Choroid plexus epithelial cell (primary cell): Measurements from ENCODE around the gene GFM2.

Source experiments
- DNase-seq: peaks from one replicate; pipeline ENCODE4 v3.0.0-alpha.2; 2010; ENCODE audit warnings: low read depth
- H3K4me3 ChIP-seq: 2 replicates; pipeline ENCODE4 v1.5.1; 2011; ENCODE audit warnings: low read depth, mild to moderate bottlenecking, control low read depth, low read length, moderate library complexity
- CTCF ChIP-seq: conservative IDR thresholded peaks from 2 replicates; pipeline ENCODE4 v1.5.1; 2011; ENCODE audit warnings: low read depth, mild to moderate bottlenecking, control low read depth, inconsistent platforms, low read length, moderate library complexity

Gene GFM2

GRCh38 chr5:74787424-74787823 is 20.5 kb upstream of the GFM2 start:
- H3K4me3 ChIP-seq, result no peak overlapping the region
- no peak for TF ChIP-seq CTCF
- DNase-seq, result no peak

- H3K4me3 ChIP-seq, result no peak overlapping the region
- no peak for TF ChIP-seq CTCF
- no peak for DNase-seq
Observed at GRCh38 chr5:74786851-74787250, 19.9 kb upstream of the GFM2 start.

GRCh38 chr5:74778609-74779008 is 11.7 kb upstream of the GFM2 start:
- no peak for DNase-seq
- no peak overlapping the region for H3K4me3 ChIP-seq
- TF ChIP-seq CTCF, result no peak

GRCh38 chr5:74772359-74772758 is 5.4 kb upstream of the GFM2 start:
- DNase-seq, result peak; percentile 7
- no peak overlapping the region for H3K4me3 ChIP-seq
- no peak for TF ChIP-seq CTCF

- no peak for TF ChIP-seq CTCF
- DNase-seq, result peak; percentile 69
- peak overlapping the region; percentile 98 for H3K4me3 ChIP-seq
Observed at GRCh38 chr5:74767579-74767913, 629 bp upstream of the GFM2 start.

- peak; percentile 53 for TF ChIP-seq CTCF
- peak; percentile 82 for DNase-seq
- peak overlapping the region; percentile 98 for H3K4me3 ChIP-seq
Observed at GRCh38 chr5:74766418-74766848, 484 bp downstream of the GFM2 start.

- DNase-seq, result no peak
- no peak for TF ChIP-seq CTCF
- H3K4me3 ChIP-seq, result peak overlapping the region; percentile 98
Observed at GRCh38 chr5:74765929-74766328, 988 bp downstream of the GFM2 start.
